Cardiac muscle cell (in vitro differentiated cells and primary cell): ENCODE results near the gene MAP3K6. TPM values are rescaled to one million over a fixed set of nuclear protein-coding genes. Genes with fewer than 3 reads are reported as not detected.
A peak's percentile ranks its signal among the peaks of the same experiment; 100 is the strongest.

Experiments
- DNase-seq, 2 donors: peaks; one replicate each; pipeline versions ENCODE4 v3.0.0 to v3.0.0-alpha.2; 2010 to 2017; ENCODE audit warnings: low read depth in 1 of 2, low spot score in 1 of 2
- H3K27ac ChIP-seq: fragments of 200-600 bp; sonication (generic); 2 replicates; pipeline ENCODE4 v1.5.1; 2016
- H3K27me3 ChIP-seq: fragments of 200-600 bp; sonication (generic); 2 replicates; pipeline ENCODE4 v1.6.0; 2016; ENCODE audit warnings: control low read depth
- H3K36me3 ChIP-seq: fragments of 200-600 bp; sonication (generic); 2 replicates; pipeline ENCODE4 v1.5.1; 2016; ENCODE audit warnings: control low read depth
- H3K4me1 ChIP-seq: fragments of 200-600 bp; sonication (generic); 2 replicates; pipeline ENCODE4 v1.8.1; 2017; ENCODE audit warnings: low read depth, mild to moderate bottlenecking, mixed run types
- H3K4me3 ChIP-seq: fragments of 200-600 bp; sonication (generic); 2 replicates; pipeline ENCODE4 v1.5.1; 2016; ENCODE audit warnings: mild to moderate bottlenecking
- H3K9me3 ChIP-seq: fragments of 200-600 bp; sonication (generic); 2 replicates; pipeline ENCODE4 v1.5.1; 2017; ENCODE audit warnings: low read depth, mild to moderate bottlenecking, control low read depth
- CTCF ChIP-seq: IDR thresholded peaks from 2 replicates; pipeline ENCODE4 v1.5.1; 2012; ENCODE audit warnings: low read depth, mild to moderate bottlenecking, low read length
- polyA plus RNA-seq: library from polyadenylated mRNA; unstranded; fragments of >200 nt; fragmentation: Nextera tagmentation; extraction: Ambion mirVana; gene quantifications from 2 replicates; pipeline ENCODE4 v1.2.1, GENCODE V29; 2016
- total RNA-seq: library from RNA; depleted of rRNA; stranded (reverse); fragments of >200 nt; gene quantifications from 2 replicates; pipeline ENCODE4 v1.2.3, GENCODE V29; 2016

MAP3K6 gene
- total and polyA plus RNA-seq, 2 experiments from 2014 or later, result 13.6 to 17.8 TPM

- no peak for TF ChIP-seq CTCF
- no peaks in the 10 kb centered on the region for H3K9me3 ChIP-seq
- peaks cover 28% of the 10 kb centered on the region for H3K4me1 ChIP-seq
- no peaks in the 10 kb centered on the region for H3K36me3 ChIP-seq
- H3K27ac ChIP-seq, result no peak overlapping the region
- H3K4me3 ChIP-seq, result no peak overlapping the region
- DNase-seq, result no peak
- H3K27me3 ChIP-seq, result no peaks in the 10 kb centered on the region
These were observed 23.1 kb downstream of the MAP3K6 start for GRCh38 chr1:27343639-27344025.

GRCh38 chr1:27342778-27343638 is 23.8 kb downstream of the MAP3K6 start:
- no peak overlapping the region for H3K4me3 ChIP-seq

GRCh38 chr1:27342391-27342777 is 24.4 kb downstream of the MAP3K6 start:
- no peak for TF ChIP-seq CTCF
- H3K36me3 ChIP-seq, result no peaks in the 10 kb centered on the region
- peak overlapping the region; percentile 76 for H3K27ac ChIP-seq
- no peak overlapping the region for H3K4me3 ChIP-seq
- H3K27me3 ChIP-seq, result no peaks in the 10 kb centered on the region
- H3K9me3 ChIP-seq, result no peaks in the 10 kb centered on the region
- peaks cover 29% of the 10 kb centered on the region for H3K4me1 ChIP-seq
- DNase-seq, result no peak

More at GRCh38 chr1:27342778-27343638, 23.8 kb downstream of the MAP3K6 start:
- Histone ChIP-seq H3K27me3 (no peaks in the 10 kb centered on the region), H3K9me3 (no peaks in the 10 kb centered on the region), H3K36me3 (no peaks in the 10 kb centered on the region), H3K27ac (peak overlapping the region; percentile 76), H3K4me1 (peaks cover 29% of the 10 kb centered on the region)
- TF ChIP-seq CTCF, result no peak
- peak in 1 of 2 donors; percentile 65 for DNase-seq

GRCh38 chr1:27341525-27342252 is 25.1 kb downstream of the MAP3K6 start, which contains the start of gene SYTL1:
SYTL1 (plus strand) TSS chr1:27342022; CDS start chr1:27345335, 3,313 bp downstream.
- no peaks in the 10 kb centered on the region for H3K36me3 ChIP-seq
- H3K27ac ChIP-seq, result peak within 1 kb of the TSS; percentile 76
- no peaks in the 10 kb centered on the region for H3K27me3 ChIP-seq
- H3K9me3 ChIP-seq, result no peaks in the 10 kb centered on the region
- DNase-seq, result peak; percentile 65 to 76
- TF ChIP-seq CTCF, result no peak
- peaks cover 29% of the 10 kb centered on the region for H3K4me1 ChIP-seq
- H3K4me3 ChIP-seq, result peak within 1 kb of the TSS; percentile 14

GRCh38 chr1:27339213-27339612 is 27.5 kb downstream of the MAP3K6 start:
- H3K36me3 ChIP-seq, result no peaks in the 10 kb centered on the region
- H3K27ac ChIP-seq, result peak overlapping the region; percentile 73
- H3K27me3 ChIP-seq, result no peaks in the 10 kb centered on the region
- no peak overlapping the region for H3K4me3 ChIP-seq
- no peak for TF ChIP-seq CTCF
- H3K9me3 ChIP-seq, result no peaks in the 10 kb centered on the region
- no peak for DNase-seq
- H3K4me1 ChIP-seq, result peaks cover 29% of the 10 kb centered on the region
